HCT116 (cell line): ENCODE measurements around the gene NAV3. TPM values are rescaled to one million over a fixed set of nuclear protein-coding genes. Genes with fewer than 3 reads are reported as not detected.

Experiments
- ATAC-seq: fragments of 200-7000 bp; cut with Tn5 transposase; 2 replicates; pipeline ENCODE4 v1.9.1; 2020; ENCODE audit warnings: mild to moderate bottlenecking, moderate library complexity
- BruUV-seq: library from RNA; stranded (reverse); fragments of 400-500 nt; replicated peaks from 2 replicates; lab custom pipeline; 2021; lab: Mats Ljungman, UMichigan
- CTCF ChIA-PET: fragments of 300-600 bp; sonication (Branson Sonifier 250); formaldehyde crosslinking; loops from one replicate; lab custom pipeline; 2021; ENCODE audit warnings: antibody characterized with exemption; lab: Charles Lee
- POLR2A ChIA-PET: fragments of 300-600, 350-600 bp; sonication (Branson Sonifier 250); formaldehyde crosslinking; loops from one replicate; lab custom pipeline; 2021; ENCODE audit warnings: antibody characterized with exemption; lab: Charles Lee
- RAD21 ChIA-PET, 2 experiments: fragments of 300-600 bp; sonication (Branson Sonifier 250); formaldehyde crosslinking; loops; one replicate each; lab custom pipeline; 2023; ENCODE audit warnings: low total read pairs in 2 of 2; ENCODE audit not compliant: uncharacterized antibody in 2 of 2, unreplicated experiment in 2 of 2, low non-redundant PET in 1 of 2; lab: Charles Lee
- DNase-seq: peaks from one replicate; pipeline ENCODE4 v3.0.0-alpha.2; 2010; ENCODE audit warnings: low read depth, low spot score
- H2AFZ ChIP-seq: fragments of 200-600 bp; shearing (Covaris generic), sonication (generic); 2 replicates; pipeline ENCODE4 v1.6.1; 2017; ENCODE audit warnings: low read depth, mixed run types, mixed read lengths, antibody characterized with exemption, low read length; ENCODE audit not compliant: poor library complexity, severe bottlenecking
- H3K27ac ChIP-seq: 2 replicates; pipeline ENCODE4 v1.5.1; 2012; ENCODE audit warnings: low read depth, low read length
- H3K27me3 ChIP-seq: fragments of 200-600 bp; sonication (generic); 2 replicates; pipeline ENCODE4 v1.6.1; 2016; ENCODE audit warnings: mixed run types, low read length, mixed read lengths; ENCODE audit not compliant: insufficient read depth
- H3K36me3 ChIP-seq, 2 experiments: fragments of 200-500 bp in 1 of 2; fragments of 200-600 bp in 1 of 2; sonication (Bioruptor generic) in 1 of 2; sonication (generic) in 1 of 2; 2 replicates each; pipeline versions ENCODE4 v1.5.1 to v1.6.1; 2014 to 2016; ENCODE audit warnings: low read length in 2 of 2, inconsistent platforms in 1 of 2, mixed read lengths in 1 of 2, mixed run types in 1 of 2; ENCODE audit not compliant: insufficient read depth in 2 of 2, control insufficient read depth in 1 of 2
- H3K4me1 ChIP-seq, 2 experiments: fragments of 200-600 bp in 1 of 2; sonication (generic) in 1 of 2; 2 replicates each; pipeline versions ENCODE4 v1.5.1 to v1.6.1; 2012 to 2017; ENCODE audit warnings: low read length in 2 of 2, inconsistent platforms in 1 of 2, mild to moderate bottlenecking in 1 of 2, mixed read lengths in 1 of 2, mixed run types in 1 of 2, moderate library complexity in 1 of 2; ENCODE audit not compliant: insufficient read depth in 2 of 2, control insufficient read depth in 1 of 2
- H3K4me2 ChIP-seq: fragments of 200-600 bp; sonication (generic); 2 replicates; pipeline ENCODE4 v1.6.1; 2017; ENCODE audit warnings: mixed run types, low read length, mixed read lengths
- H3K4me3 ChIP-seq, 2 experiments: fragments of 200-600 bp in 1 of 2; sonication (generic) in 1 of 2; replicated peaks in 1 of 2; 2 replicates each; pipeline ENCODE4 v1.5.1; 2011 to 2016; ENCODE audit warnings: low read length in 2 of 2, control low read depth in 1 of 2, low read depth in 1 of 2, mild to moderate bottlenecking in 1 of 2, mixed read lengths in 1 of 2, mixed run types in 1 of 2
- H3K79me2 ChIP-seq: fragments of 200-600 bp; sonication (generic); 2 replicates; pipeline ENCODE4 v1.6.1; 2017; ENCODE audit warnings: mild to moderate bottlenecking, mixed run types, low read length, moderate library complexity, mixed read lengths; ENCODE audit not compliant: insufficient read depth
- H3K9ac ChIP-seq: fragments of 200-600 bp; sonication (generic); 2 replicates; pipeline ENCODE4 v1.6.1; 2016; ENCODE audit warnings: low read length, mixed read lengths
- H3K9me2 ChIP-seq: fragments of 200-600 bp; sonication (generic), shearing (Covaris generic); 2 replicates; pipeline ENCODE4 v1.6.1; 2017; ENCODE audit warnings: mixed run types, mild to moderate bottlenecking, moderate library complexity; ENCODE audit not compliant: insufficient read depth
- H3K9me3 ChIP-seq, 2 experiments: fragments of 200-500 bp in 1 of 2; fragments of 200-600 bp in 1 of 2; sonication (Bioruptor generic) in 1 of 2; sonication (generic) in 1 of 2; 2 replicates each; pipeline ENCODE4 v1.6.1; 2014 to 2017; ENCODE audit warnings: low read length in 2 of 2, mixed read lengths in 2 of 2, inconsistent platforms in 1 of 2, low read depth in 1 of 2, mild to moderate bottlenecking in 1 of 2, mixed run types in 1 of 2, moderate library complexity in 1 of 2; ENCODE audit not compliant: control insufficient read depth in 1 of 2, insufficient read depth in 1 of 2
- H4K20me1 ChIP-seq: fragments of 200-600 bp; sonication (generic), shearing (Covaris generic); 2 replicates; pipeline ENCODE4 v1.6.1; 2017; ENCODE audit warnings: mixed run types, mild to moderate bottlenecking, moderate library complexity; ENCODE audit not compliant: insufficient read depth
- ATF3 ChIP-seq: IDR thresholded peaks from 2 replicates; pipeline ENCODE4 v1.6.1; 2012
- CBX3 ChIP-seq: IDR thresholded peaks from 2 replicates; pipeline ENCODE4 v1.6.1; 2012; ENCODE audit warnings: low read depth
- CEBPB ChIP-seq: IDR thresholded peaks from 2 replicates; pipeline ENCODE4 v1.6.1; 2012; ENCODE audit warnings: low read depth
- CTCF ChIP-seq, 3 experiments: fragments of 200-600 bp in 1 of 3; sonication (generic) in 1 of 3; IDR thresholded peaks in 2 of 3; conservative IDR thresholded peaks in 1 of 3; 2 replicates each; pipeline ENCODE4 v1.5.1; 2012 to 2017; ENCODE audit warnings: low read depth in 2 of 3, low read length in 2 of 3, antibody characterized with exemption in 1 of 3, borderline replicate concordance in 1 of 3, control low read depth in 1 of 3, mild to moderate bottlenecking in 1 of 3, mixed read lengths in 1 of 3, mixed run types in 1 of 3, moderate library complexity in 1 of 3; ENCODE audit not compliant: insufficient read depth in 1 of 3
- EGR1 ChIP-seq: IDR thresholded peaks from 2 replicates; pipeline ENCODE4 v1.6.1; 2012; ENCODE audit warnings: low read depth
- EZH2 ChIP-seq: fragments of 200-600 bp; sonication (generic); IDR thresholded peaks from 2 replicates; pipeline ENCODE4 v1.6.1; 2017; ENCODE audit warnings: antibody characterized with exemption, mixed run types
- EZH2phosphoT487 ChIP-seq: fragments of 200-600 bp; IDR thresholded peaks from 2 replicates; pipeline ENCODE4 v1.6.1; 2018; ENCODE audit warnings: antibody characterized with exemption, borderline replicate concordance
- FOSL1 ChIP-seq: IDR thresholded peaks from 2 replicates; pipeline ENCODE4 v1.6.1; 2012; ENCODE audit warnings: low read depth
- JUND ChIP-seq: IDR thresholded peaks from 2 replicates; pipeline ENCODE4 v1.6.1; 2012
- MAX ChIP-seq: IDR thresholded peaks from 2 replicates; pipeline ENCODE4 v1.6.1; 2012
- POLR2A ChIP-seq: IDR thresholded peaks from 2 replicates; pipeline ENCODE4 v1.7.0; 2011; ENCODE audit warnings: borderline replicate concordance; ENCODE audit not compliant: insufficient read depth, insufficient read length; ENCODE audit errors: extremely low read depth
- REST ChIP-seq: IDR thresholded peaks from 2 replicates; pipeline ENCODE4 v1.6.1; 2012; ENCODE audit warnings: low read depth
- SIN3A ChIP-seq: IDR thresholded peaks from 2 replicates; pipeline ENCODE4 v1.6.1; 2012; ENCODE audit warnings: low read depth
- SRF ChIP-seq: IDR thresholded peaks from 2 replicates; pipeline ENCODE4 v1.6.1; 2012; ENCODE audit warnings: low read depth
- TCF7L2 ChIP-seq: IDR thresholded peaks from 2 replicates; pipeline ENCODE4 v1.7.0; 2011; ENCODE audit warnings: borderline replicate concordance, inconsistent platforms; ENCODE audit not compliant: insufficient read depth, insufficient read length; ENCODE audit errors: extremely low read depth
- YY1 ChIP-seq: IDR thresholded peaks from 2 replicates; pipeline ENCODE4 v1.6.1; 2011; ENCODE audit warnings: low read length, low read depth, moderate library complexity, mild to moderate bottlenecking; ENCODE audit not compliant: insufficient replicate concordance; ENCODE audit errors: extremely low read depth
- ZBTB33 ChIP-seq: IDR thresholded peaks from 2 replicates; pipeline ENCODE4 v1.6.1; 2011; ENCODE audit warnings: mild to moderate bottlenecking, low read length, moderate library complexity; ENCODE audit not compliant: insufficient replicate concordance; ENCODE audit errors: extremely low read depth
- ZFX ChIP-seq: fragments of 450-650 bp; IDR thresholded peaks from 2 replicates; pipeline ENCODE4 v1.6.1; 2017
- intact Hi-C: fragments of 100-400 bp; cut with micrococcal nuclease; formaldehyde crosslinking; loops from 2 replicates; pipeline ENCODE4 v1.10.0; 2022
- total RNA-seq: library from RNA; stranded (reverse); gene quantifications from one replicate; pipeline ENCODE4 v1.2.1, GENCODE V29; 2021; ENCODE audit not compliant: unreplicated experiment

NAV3 gene
- total RNA-seq, 1 experiment from 2014 or later = 7.8 TPM

- ChIA-PET RAD21 (no interaction called here), CTCF (no interaction called here), POLR2A (no interaction called here)
- TF ChIP-seq EZH2 (no peak), POLR2A (no peak), ZBTB33 (no peak), JUND (no peak), FOSL1 (no peak), REST (no peak), EGR1 (no peak), TCF7L2 (no peak), SIN3A (no peak), SRF (no peak), ZFX (no peak), EZH2phosphoT487 (no peak), ATF3 (no peak), CTCF (IDR thresholded peaks at IDR 0.05 in 2 of 3, conservative IDR thresholded peaks at IDR 0.05 in 1 of 3; ENCODE audit: borderline replicate concordance in 1 of 3, insufficient read depth in 1 of 3, low read depth in 2 of 3, low read length in 2 of 3) (no peak), YY1 (no peak), CEBPB (no peak), CBX3 (no peak), MAX (no peak)
- BruUV-seq = no TSS peak
- Histone ChIP-seq H3K9ac (no peak overlapping the region), H3K79me2 (no peaks in the 10 kb centered on the region), H3K9me3 (no peaks in the 10 kb centered on the region), H3K4me1 (no peaks in the 10 kb centered on the region), H4K20me1 (no peaks in the 10 kb centered on the region), H3K9me2 (no peaks in the 10 kb centered on the region), H3K4me3 (no peak overlapping the region), H3K36me3 (no peaks in the 10 kb centered on the region), H3K27ac (no peak overlapping the region), H3K4me2 (no peak overlapping the region), H2AFZ (no peak overlapping the region), H3K27me3 (no peaks in the 10 kb centered on the region)
- intact Hi-C loops = no loop called here
- no peak for ATAC-seq
- no peak for DNase-seq
These were observed 410.1 kb downstream of the NAV3 start for GRCh38 chr12:78240827-78241226.
